NCI-H2227 (cell line): ENCODE measurements around the gene THAP10.
A peak's percentile ranks its signal among the peaks of the same experiment; 100 is the strongest.

Source experiments
- DNase-seq: peaks from one replicate; lab custom pipeline; 2025; ENCODE audit not compliant: unreplicated experiment; lab: John Stamatoyannopoulos, UW

The THAP10 gene

GRCh38 chr15:70854666-70854976 lies 37.6 kb downstream of the THAP10 start:
- no peak for DNase-seq

DNA sequence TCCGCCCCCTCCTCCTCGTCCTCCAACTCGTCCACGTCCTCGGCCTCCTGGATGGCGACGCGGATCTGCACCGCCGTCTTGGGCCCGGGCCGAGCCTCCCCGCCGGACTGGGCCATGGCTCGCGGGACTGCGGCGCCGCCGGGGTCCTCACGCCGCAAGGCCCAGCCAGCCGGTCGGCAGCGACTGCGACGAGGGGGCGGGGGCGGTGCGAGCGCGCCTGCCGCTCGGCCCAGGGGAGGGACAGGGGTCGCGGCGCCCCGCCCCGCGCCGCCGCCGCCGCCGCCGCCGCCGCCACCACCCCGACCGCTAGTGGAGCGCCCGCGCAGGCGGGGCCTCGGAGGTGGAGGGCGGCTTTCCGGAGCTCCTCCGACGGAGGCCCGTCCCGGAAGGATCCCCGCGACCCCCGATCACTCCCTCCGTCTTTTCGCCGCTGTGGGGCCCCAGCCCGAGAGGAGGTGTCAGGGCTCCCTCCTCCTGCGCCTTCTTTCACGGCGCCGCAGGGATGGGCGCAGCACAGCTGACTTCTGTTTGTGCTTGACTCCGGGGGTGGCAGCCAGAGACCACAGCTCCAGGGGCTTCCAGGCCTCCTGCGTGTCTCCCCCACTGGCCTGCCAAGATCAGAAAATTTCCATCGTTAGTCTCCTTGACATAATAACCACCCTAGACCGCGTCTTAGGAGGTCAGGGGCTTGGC lies 38.1 kb downstream of the THAP10 start, which contains the start of gene LARP6:
Gene LARP6 (minus strand): TSS at position 185 of the 693 bp plus-strand sequence. CDS start 69 bp downstream, at position 116.
- DNase-seq, result peak; percentile 69

GRCh38 chr15:70853318-70853972 lies 38.8 kb downstream of the THAP10 start:
- DNase-seq, result peak; percentile 64

DNA sequence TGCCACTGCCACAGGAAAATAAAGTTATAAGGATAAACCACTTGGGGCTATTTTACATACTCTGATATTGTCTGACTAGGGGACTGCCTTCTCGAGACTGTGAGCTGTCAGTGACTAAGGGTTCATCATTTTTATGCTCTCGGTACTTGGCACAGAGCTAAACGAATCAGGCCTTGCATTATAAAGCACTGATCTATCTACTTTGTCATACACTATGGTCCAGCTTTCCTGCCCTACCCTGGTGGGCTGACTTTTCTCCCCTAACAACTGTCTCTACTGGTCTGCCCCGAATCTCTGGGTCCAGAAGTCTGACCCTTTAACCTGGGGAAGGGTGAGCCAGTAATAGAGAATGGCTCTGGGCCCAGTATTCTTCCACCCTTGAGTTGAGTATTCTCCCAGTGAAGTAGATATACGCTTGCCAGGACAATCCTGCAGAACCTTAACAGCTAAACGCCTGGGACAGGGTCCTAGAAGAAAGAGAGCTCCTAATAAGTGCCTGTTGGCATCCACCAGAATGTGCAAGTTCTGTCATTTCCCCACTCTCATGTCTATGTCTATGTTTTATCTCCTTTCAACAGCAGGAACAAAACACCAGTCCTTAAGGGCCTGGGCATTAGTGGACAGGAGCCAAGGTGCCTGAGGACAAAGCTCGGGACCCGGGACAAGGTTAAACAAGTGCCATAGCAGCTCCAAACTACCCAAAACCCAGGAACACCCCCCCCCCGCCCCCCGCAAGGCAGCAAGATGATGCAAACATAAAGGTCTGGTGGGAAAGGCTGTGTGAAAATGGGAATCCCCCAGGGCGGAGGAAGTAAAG lies 39.5 kb downstream of the THAP10 start:
- no peak for DNase-seq

DNA sequence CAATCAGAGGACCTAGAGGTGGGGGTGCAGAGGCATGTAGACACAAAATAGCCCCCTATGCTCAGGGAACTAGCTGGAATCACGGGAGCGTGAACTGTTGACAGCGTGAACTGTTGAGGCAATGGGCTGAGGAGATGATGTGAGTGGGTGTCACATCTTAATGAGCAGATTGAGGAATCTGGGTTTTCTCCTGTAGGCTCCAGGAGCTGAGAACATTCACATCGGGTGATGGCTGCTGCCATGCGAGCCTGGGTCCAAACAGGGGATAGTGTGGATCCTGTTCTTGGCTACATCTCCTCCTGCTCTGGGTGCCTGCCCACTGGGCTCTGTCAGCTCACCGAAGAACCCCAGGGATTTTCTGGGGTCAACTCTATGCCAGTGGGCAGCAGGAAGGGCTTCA lies 40.3 kb downstream of the THAP10 start:
- DNase-seq, result no peak

DNA sequence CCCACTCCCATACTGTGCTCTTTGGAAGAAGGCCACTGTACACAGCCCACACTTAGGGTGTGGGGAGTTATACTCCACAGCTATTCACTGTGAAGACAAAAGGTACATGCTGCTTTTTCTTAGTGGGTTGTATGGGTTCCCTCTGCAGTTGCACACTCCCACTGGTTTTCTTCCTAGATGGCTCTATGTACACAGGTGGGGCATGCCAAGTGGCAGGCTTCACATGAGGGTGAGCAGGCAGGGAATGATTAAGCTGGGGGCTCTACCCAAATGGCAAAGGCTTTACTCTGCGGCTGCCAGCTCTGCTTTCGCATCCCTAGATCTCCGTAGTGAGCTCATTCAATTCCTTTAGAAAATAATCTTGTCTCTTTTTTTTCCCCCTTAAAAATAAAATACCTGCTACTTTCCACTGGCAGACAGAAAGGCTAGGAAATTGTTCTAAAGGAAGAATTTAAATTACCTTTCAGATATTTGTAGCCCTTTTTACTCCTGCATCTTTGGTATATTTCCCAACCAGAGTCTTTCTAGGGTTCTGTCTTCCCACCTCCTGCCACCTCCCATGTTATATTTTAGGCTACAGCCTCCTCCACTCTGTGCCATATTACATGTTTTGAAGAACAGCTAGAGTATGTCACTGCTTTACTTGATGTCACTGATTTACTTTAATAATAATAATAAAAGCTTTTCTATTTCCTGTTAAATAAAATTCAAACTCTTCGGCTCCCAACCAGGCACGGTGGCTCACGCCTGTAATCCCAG lies 46.5 kb downstream of the THAP10 start:
- DNase-seq, result no peak

- DNase-seq, result no peak
Measured at GRCh38 chr15:70837476-70837875, 54.8 kb downstream of the THAP10 start.

DNA sequence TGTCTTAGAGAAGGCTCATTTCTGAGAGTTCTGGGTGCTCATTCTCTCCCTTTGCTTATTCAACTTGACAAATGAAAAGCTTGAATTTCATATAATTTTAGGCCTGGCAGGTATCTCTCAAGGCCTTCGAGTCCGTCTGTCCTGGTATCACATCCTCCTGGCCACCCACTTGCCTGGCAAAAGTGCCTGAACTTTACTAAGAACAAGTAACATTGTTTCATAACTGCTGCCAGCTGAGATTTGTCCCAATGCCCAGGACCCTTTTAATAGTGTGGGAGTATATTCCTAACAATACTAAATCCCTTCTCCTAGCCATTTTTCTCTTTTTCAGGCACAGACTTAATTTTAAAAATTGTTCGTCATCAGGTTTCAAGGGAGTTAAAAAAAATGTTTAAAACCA lies 56.4 kb downstream of the THAP10 start:
- DNase-seq, result no peak

GRCh38 chr15:70835415-70835814 lies 56.8 kb downstream of the THAP10 start:
- DNase-seq, result no peak

DNA sequence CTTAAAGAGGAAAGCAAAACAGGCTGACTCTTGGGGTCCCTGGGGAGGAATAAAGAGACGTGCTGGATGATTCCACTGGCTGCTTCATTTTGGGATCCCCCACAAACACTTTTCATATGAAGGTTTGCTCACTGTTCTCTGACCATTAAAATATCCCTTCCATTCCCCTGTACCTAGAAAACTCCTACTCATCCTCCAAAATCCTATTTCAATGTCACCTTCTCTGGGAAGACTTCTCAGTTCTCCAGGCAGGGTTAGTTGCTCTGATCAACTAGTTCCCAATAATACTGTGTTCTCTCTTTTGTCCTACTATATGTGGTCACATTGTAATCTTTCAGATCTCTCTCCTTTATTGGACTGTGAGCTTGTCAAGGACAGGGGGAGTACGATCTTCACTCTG lies 57.2 kb downstream of the THAP10 start:
- DNase-seq, result no peak

DNA sequence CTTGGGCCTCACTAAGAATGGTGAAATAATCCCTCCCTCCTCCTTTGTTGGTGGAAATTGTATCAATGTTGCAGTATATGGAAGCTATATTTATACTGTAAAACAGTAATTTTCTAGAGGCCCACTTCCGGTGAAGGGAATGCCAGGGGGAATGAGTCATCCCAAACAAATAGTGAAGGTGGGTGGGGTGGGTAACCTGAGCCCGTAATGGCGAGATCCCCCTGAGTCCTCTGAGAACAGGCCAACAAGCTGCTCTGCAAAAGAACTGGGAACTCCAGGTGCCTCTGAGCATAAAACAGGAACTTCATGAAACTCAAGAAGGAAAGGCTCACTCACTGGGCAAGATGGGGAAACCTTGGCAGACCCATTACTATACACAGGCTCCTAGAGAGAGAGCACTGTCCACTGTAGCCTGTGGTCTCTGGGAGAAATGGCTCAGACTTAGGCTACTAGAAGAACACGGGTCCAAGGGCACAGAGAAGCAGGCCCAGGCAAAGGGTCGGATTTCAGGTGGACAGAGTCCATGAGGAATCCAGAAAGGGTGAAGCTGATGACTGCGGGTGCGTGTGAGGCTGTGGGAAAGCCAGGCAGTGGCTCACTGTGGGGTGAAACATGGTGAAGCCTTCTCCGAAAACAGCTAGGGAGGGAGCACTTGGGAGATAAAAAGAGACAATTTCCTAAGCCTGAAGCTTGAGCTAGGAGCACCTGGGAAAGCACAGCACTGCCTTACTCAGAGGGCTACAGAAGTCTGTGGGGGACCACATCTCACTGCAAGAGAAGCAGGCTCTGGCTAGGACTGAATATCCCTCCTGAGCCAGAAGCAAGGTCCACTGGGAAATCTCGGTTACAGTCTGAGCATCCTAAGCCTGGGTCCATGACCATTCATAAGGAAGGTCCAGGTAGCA lies 58.1 kb downstream of the THAP10 start:
- peak; percentile 20 for DNase-seq

GRCh38 chr15:70833422-70833821 lies 58.8 kb downstream of the THAP10 start:
- DNase-seq, result no peak

GRCh38 chr15:70832176-70832575 lies 60.1 kb downstream of the THAP10 start:
- DNase-seq, result no peak
